22Rv1 (cell line): ENCODE measurements around the gene PAK4.

ENCODE experiments used
- H3K27ac ChIP-seq: fragments of 450-650 bp; 2 replicates; pipeline ENCODE4 v1.5.1; 2017
- ZFX ChIP-seq: fragments of 450-650 bp; IDR thresholded peaks from 2 replicates; pipeline ENCODE4 v1.6.1; 2017; ENCODE audit warnings: antibody characterized with exemption, borderline replicate concordance
- TF ChIP-seq, protein P1 (sequence below): fragments of 450-650 bp; IDR thresholded peaks from 2 replicates; pipeline ENCODE4 v1.5.1; 2017; ENCODE audit warnings: mild to moderate bottlenecking

Gene PAK4

DNA sequence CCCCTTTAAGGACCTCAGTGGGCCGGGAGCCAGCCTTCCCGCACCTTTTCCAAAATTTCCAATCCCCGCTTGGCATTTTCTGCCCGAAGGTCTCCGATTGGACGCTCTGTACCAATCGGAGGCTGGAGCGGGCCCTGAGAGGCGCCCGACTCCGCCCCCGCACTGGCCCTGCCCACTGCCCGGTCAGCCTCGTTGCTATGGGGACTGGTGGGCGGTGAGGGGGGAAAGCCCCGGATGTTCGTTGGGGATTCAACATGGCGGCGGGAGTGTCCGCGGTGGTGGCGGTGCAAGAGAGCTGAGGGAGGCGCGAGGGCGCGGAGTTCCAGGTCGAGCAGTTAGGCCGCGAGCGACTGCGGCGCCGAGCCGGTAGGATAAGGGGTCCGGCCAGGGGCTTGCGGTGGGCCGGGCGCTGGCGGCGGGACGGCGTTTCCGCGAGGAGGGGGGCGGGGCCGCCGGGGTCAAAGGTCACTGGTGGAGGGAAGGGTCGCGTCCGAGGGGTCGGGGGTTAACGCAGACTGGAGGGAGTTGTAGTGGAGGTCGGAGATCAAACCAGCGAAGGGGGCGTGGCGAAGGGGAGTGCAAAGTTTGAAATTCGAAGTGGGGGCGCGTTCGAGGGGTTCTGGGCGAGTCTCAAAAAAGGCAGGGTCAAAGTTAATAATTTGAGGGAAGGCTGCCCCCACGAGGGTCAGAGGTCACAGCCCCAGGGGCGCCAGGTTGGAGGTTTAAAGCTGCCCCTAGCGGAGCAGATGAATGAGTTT is at the start of gene PAK4:
Gene PAK4 (plus strand): TSS at position 233 of the 758 bp plus-strand sequence. CDS start 43,768 bp downstream, outside the sequence.
- TF ChIP-seq ZFX: no peak
- TF ChIP-seq, protein P1, sequence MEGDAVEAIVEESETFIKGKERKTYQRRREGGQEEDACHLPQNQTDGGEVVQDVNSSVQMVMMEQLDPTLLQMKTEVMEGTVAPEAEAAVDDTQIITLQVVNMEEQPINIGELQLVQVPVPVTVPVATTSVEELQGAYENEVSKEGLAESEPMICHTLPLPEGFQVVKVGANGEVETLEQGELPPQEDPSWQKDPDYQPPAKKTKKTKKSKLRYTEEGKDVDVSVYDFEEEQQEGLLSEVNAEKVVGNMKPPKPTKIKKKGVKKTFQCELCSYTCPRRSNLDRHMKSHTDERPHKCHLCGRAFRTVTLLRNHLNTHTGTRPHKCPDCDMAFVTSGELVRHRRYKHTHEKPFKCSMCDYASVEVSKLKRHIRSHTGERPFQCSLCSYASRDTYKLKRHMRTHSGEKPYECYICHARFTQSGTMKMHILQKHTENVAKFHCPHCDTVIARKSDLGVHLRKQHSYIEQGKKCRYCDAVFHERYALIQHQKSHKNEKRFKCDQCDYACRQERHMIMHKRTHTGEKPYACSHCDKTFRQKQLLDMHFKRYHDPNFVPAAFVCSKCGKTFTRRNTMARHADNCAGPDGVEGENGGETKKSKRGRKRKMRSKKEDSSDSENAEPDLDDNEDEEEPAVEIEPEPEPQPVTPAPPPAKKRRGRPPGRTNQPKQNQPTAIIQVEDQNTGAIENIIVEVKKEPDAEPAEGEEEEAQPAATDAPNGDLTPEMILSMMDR: no peak

DNA sequence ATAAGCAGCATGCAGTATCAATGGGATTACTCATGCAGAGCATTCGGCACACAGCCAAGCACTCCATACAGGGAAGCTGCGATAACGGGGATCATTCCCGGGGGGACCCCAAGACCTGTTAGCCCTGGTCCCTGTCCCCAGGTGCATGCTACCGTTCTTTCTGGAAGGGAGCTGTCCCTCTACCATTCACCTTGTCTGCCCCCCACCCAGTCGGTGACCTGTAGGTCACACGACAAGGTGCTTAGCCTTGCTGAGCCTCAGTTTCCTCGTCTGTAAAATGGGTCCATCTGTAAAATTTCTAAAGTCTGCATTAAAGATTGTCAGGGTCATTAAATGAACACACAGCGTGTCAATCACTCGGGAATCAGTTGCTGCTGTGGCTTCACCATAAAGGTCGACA is 48.3 kb upstream of the PAK4 start:
- TF ChIP-seq, protein P1: no peak
- no peak for TF ChIP-seq ZFX
- H3K27ac ChIP-seq: no peak overlapping the region

More for the DNA sequence above, at the start of gene PAK4:
- peak within 1 kb of the TSS; percentile 97 for H3K27ac ChIP-seq

- H3K27ac ChIP-seq: no peak overlapping the region
- TF ChIP-seq ZFX: no peak
- TF ChIP-seq, protein P1: no peak
These were observed 47.0 kb upstream of the PAK4 start for GRCh38 chr19:39078436-39079200.

DNA sequence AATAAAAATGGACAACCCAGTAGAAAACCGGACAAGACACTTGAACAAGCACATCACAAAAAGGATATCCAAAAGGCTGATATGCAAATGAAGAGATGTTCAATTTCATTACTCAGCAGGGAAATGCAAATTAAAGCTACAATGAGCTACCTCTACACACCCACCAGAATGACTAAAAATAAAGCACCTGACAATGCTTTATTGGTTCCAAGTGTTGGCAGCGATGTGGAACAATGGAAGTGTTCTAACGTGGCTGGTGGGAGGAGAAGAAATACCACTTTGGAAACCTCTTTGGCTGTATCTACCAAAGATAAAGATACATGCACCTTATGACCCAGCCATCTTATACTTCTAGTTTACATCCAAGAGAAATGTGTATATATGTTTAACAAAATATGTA is 45.2 kb upstream of the PAK4 start:
- TF ChIP-seq, protein P1: no peak
- TF ChIP-seq ZFX: no peak
- H3K27ac ChIP-seq: no peak overlapping the region

DNA sequence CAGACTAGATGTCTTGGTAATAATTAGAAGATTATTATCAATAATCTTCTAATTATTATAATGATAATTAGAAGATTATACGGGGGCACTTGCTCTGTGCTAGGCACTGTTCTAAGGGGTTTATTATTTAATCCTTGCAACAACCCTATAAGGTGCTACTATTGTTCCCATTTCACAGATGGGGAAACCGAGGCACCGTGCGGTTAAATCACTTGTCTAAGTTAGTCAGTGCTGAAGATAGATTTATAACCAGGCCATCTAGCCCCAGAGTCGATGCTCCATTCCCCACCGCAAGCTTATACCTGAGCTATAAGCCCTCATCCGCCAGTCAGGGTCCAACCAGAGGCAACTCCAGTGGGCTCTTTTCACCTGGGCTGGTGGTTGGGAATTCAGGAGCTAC is 43.4 kb upstream of the PAK4 start:
- TF ChIP-seq, protein P1: no peak
- TF ChIP-seq ZFX: no peak

GRCh38 chr19:39082745-39083598 is 42.6 kb upstream of the PAK4 start:
- no peak overlapping the region for H3K27ac ChIP-seq
- TF ChIP-seq, protein P1: no peak
- TF ChIP-seq ZFX: no peak

More for the DNA sequence above, 43.4 kb upstream of the PAK4 start:
- no peak overlapping the region for H3K27ac ChIP-seq
